SK-MEL-5 (cell line): ENCODE measurements around the gene CEP63. TPM values are rescaled to one million over a fixed set of nuclear protein-coding genes. Genes with fewer than 3 reads are reported as not detected.

Source experiments
- DNase-seq: peaks from one replicate; pipeline ENCODE4 v3.0.0-alpha.2; 2016; ENCODE audit warnings: low read depth, low spot score
- in situ Hi-C: cut with HindIII; loops from 2 replicates; pipeline ENCODE4 v1.10.0; 2016; ENCODE audit warnings: low sequenced_read_pairs, high pct_unique_total_duplicates, low pct_unique_long_range_greater_than_20kb
- total RNA-seq: library from RNA; depleted of rRNA; stranded (reverse); fragments of >200 nt; shearing (Covaris generic); gene quantifications from 2 replicates; pipeline ENCODE4 v1.2.3, GENCODE V29; 2014

CEP63 gene
- total RNA-seq, 1 experiment from 2014 or later = 32.2 TPM

- in situ Hi-C loops = loop anchor here (25.0 kb wide), 1 partner anchor 274 kb away; no protein-coding TSS in a partner anchor
- DNase-seq = no peak
Observed at GRCh38 chr3:134486577-134487041, 752 bp downstream of the CEP63 start.

GRCh38 chr3:134487406-134487805 lies 1.5 kb downstream of the CEP63 start:
- no peak for DNase-seq
- in situ Hi-C loops = loop anchor here (25.0 kb wide), 1 partner anchor 275 kb away; no protein-coding TSS in a partner anchor

GRCh38 chr3:134494495-134494894 lies 8.6 kb downstream of the CEP63 start:
- in situ Hi-C loops = loop anchor here (25.0 kb wide), 1 partner anchor 282 kb away; no protein-coding TSS in a partner anchor
- DNase-seq = peak; percentile 91

DNA sequence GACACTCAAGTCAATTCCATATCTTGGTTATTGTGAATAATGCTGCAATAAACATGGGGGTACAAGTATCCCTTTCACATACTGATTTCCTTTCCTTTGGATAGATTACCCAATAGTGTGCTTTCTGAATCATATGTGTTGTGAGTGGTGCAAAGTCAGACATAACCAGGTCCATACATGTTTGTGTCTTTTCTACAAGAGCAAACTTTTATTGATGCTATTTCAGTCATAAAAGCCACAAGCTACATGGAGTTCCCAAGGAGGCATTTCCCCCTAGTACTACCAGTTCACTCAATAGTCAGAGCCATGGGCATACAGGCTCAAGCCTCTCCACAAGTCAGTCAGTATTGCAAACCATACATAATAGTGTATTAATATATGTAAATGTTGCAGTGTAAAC lies 10.1 kb downstream of the CEP63 start:
- no peak for DNase-seq

GRCh38 chr3:134496471-134497071 lies 10.7 kb downstream of the CEP63 start:
- no peak for DNase-seq
- in situ Hi-C loops = loop anchor here (25.0 kb wide), 1 partner anchor 284 kb away; no protein-coding TSS in a partner anchor

More for the DNA sequence above, 10.1 kb downstream of the CEP63 start:
- in situ Hi-C loops = loop anchor here (25.0 kb wide), 1 partner anchor 284 kb away; no protein-coding TSS in a partner anchor

DNA sequence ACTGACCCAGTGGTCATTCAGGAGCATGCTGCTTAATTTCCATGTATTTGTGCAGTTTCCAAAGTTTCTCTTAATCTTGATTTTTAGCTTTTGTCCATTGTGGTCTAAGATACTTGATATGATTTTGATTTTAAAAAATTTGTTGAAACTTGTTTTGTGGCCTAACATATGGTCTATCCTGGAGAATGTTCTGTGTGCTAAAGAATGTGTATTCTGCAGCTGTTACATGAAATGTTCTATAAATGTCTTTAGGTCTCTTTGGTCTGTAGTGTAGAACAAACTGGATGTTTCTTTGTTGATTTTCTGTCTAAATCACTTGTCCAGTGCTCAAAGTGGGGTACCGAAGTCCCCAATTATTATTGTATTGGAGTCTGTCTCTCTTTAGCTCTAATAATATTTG lies 17.4 kb downstream of the CEP63 start:
- in situ Hi-C loops = no loop called here
- DNase-seq = no peak

DNA sequence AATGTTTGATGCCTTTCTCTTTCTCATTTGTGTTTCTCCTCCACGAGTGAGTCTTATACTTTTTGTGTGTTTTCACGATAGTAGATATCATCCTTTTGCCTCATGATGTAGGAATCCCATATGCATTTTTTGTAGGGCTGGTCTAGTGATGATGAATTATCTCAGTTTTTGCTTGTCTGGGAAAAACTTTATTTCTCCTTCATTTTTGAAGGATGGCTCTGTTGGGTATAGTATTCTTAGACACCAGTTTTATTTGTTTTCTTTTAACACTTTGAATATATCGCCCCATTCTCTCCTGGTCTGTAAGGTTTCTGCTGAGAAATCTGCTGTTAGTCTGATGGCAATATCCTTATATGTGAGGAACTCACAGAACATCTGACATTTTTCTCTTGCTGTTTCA lies 18.3 kb downstream of the CEP63 start:
- no peak for DNase-seq
- in situ Hi-C loops = no loop called here

- in situ Hi-C loops = no loop called here
- DNase-seq = no peak
Observed at GRCh38 chr3:134505485-134505884, 19.6 kb downstream of the CEP63 start.

DNA sequence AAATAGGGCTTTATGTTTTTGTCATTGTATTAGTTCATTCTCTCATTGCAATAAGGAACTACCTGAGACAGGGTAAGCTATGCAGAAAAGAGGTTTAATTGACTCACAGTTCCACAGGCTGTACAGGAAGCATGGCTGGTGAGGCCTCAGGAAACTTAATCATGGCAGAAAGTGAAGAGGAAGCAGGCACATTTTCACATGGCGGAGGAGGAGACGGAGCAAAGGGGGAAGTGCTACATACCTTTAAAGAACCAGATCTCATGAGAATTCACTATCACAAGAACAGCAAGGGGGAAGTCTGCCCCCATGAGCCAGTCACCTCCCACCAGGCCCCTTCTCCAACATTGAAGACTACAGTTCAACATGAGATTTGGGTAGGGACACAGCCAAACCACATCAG lies 25.6 kb downstream of the CEP63 start:
- in situ Hi-C loops = no loop called here
- no peak for DNase-seq

- no peak for DNase-seq
- in situ Hi-C loops = no loop called here
Observed at GRCh38 chr3:134516905-134517304, 31.0 kb downstream of the CEP63 start.

DNA sequence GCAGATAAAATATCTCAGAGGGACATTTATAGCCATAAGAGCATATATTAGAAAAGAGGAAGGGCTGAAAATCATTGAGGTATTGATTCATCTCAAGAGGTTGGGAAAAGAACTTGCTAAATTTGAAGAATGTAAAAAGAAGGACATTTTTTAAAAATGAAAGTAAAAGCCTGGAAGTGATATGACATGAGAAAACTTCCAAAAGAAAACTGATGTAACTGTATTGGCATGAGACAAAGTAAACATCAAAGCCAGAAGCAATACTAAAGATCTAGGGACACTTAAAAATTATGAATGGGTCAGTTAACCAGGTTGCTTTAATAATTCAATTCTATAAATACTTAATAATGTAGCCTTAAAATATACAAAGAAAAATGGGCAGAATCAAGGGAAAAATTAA lies 31.9 kb downstream of the CEP63 start:
- DNase-seq = no peak
- in situ Hi-C loops = no loop called here

GRCh38 chr3:134522541-134522940 lies 36.7 kb downstream of the CEP63 start:
- in situ Hi-C loops = no loop called here
- DNase-seq = no peak

- in situ Hi-C loops = no loop called here
- DNase-seq = no peak
Observed at GRCh38 chr3:134525293-134525692, 39.4 kb downstream of the CEP63 start.

GRCh38 chr3:134526319-134526718 lies 40.5 kb downstream of the CEP63 start:
- DNase-seq = no peak
- in situ Hi-C loops = no loop called here

DNA sequence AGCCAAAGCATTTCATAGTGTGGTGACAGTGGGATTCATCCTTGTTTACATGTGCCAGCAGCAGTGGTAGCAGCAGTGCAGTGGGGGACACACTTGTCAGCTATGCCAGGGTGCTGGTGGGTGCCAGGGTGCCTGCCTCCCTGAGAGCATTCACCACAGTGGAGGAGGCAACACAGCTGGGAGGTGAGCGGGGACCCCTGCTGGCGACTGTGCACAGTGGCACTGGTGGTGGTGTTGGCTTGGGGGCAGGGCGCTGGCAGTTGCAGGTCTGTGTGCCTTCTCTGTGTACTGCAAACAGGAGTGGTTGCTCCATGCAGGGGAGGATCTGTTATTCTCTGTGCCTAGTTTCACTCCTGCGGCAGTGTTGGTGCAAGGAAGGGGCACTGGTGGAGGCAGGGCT lies 41.2 kb downstream of the CEP63 start:
- in situ Hi-C loops = no loop called here
- peak; percentile 63 for DNase-seq

DNA sequence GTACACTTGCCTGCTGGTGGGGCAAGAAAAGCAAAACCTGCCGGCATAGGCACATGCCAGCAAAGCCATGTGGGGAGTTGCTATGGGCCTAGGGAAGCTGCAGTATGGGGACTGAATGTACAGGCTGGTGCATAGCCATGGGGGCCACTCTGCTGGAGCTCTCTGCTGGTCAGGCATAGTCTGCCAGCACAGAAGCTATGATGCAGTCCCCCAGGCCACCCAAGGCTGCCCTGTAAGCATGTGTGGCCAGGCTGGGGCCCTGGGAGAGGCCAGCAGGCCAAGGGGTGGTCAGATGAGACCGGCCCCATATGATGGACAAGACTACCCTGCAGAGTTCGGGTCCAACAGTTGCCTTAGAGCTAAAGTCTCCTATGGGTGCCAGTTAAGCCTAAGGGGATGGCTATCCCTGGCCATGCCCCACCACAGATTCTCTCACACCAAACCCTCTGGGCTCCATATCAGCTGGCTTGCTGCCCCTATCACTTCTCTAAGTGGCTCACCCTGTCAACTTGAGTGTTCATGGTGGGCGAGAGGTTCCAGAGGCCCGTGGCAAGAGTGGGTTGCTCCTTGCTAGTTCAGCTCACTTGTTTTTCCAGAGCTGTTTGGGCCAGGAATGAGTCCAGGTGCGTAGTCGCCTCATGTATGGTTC lies 41.8 kb downstream of the CEP63 start:
- no peak for DNase-seq
- in situ Hi-C loops = no loop called here

GRCh38 chr3:134533493-134533892 lies 47.6 kb downstream of the CEP63 start:
- in situ Hi-C loops = no loop called here

DNA sequence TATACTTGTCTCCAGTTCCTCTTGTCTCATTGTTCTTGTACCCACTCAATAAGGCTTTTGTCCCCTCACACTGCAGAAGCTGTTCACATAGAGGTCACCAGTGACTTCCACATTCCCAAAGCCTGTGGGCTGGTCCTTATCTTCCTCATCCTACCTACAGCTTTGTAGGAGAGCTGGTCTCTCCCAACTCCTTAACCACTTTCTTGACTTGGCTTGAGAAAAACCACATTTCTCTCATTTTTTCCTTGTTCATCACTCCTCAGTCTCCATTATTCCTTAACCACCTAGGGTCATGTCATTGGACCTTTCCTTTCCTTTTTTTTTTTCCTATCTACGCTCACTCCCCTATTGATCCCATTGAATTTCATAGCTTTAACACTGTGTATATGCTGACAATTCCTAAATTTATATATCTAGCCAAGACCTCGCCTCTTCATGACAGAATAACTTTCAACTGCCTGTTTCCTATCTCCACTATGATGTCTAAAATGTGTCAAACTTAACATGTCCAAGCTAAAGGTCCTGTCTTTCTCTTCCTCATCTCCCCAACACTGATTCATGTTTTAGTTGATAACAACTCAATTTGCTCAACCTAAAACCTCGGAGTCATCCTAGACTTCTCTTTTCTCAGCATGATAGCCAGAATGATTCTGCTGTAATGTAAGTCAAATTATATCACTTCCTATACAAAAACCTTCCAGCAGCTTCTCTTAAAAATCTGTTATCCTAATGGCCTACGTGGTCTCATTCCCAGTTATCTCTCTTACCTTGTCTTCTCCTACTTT lies 49.5 kb downstream of the CEP63 start:
- in situ Hi-C loops = no loop called here
- no peak for DNase-seq

More at GRCh38 chr3:134533493-134533892, 47.6 kb downstream of the CEP63 start:
- no peak for DNase-seq
